ENCODE data around the gene PIK3R1.

DNA sequence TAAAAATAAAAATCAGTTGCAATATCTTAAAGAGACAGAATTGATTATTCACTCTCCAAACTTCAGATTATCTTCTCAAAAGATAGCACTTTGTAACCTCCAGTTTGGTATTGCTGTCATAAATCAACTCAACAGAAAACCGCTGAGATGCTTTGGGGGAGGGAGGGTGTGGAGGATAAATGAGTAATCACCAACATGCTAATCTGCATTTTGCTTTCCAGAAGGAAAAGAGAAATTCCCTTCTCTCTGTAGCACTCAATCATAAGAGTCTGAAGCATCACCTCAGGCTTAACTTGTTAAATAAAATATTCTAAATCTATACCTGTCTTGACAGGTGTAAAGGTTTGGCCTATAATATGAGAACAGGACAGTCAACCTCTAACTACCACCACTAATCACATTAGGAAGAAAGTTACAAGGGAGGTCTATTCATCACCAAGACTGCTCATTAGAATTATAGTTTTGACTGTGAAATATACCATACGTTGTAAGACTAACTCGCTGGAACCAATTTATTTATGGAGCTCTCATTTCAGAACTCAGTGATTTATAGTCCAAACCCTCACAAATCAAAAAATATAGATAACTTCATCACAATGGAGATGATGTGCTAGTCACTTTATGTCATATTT lies 89.0 kb downstream of the PIK3R1 start:
- TF ChIP-seq, protein P1, sequence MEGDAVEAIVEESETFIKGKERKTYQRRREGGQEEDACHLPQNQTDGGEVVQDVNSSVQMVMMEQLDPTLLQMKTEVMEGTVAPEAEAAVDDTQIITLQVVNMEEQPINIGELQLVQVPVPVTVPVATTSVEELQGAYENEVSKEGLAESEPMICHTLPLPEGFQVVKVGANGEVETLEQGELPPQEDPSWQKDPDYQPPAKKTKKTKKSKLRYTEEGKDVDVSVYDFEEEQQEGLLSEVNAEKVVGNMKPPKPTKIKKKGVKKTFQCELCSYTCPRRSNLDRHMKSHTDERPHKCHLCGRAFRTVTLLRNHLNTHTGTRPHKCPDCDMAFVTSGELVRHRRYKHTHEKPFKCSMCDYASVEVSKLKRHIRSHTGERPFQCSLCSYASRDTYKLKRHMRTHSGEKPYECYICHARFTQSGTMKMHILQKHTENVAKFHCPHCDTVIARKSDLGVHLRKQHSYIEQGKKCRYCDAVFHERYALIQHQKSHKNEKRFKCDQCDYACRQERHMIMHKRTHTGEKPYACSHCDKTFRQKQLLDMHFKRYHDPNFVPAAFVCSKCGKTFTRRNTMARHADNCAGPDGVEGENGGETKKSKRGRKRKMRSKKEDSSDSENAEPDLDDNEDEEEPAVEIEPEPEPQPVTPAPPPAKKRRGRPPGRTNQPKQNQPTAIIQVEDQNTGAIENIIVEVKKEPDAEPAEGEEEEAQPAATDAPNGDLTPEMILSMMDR (IDR thresholded peaks at IDR 0.05): no peak
- no peak for TF ChIP-seq POLR2A (IDR thresholded peaks at IDR 0.05)

All from Peyer's patch (tissue), 4 donors.